GM23248 (cell line): ENCODE results near the gene LILRA5. TPM values are rescaled to one million over a fixed set of nuclear protein-coding genes. Genes with fewer than 3 reads are reported as not detected.
"Not testable (repeated sequence)": the region's sequence is repeated elsewhere in the genome, so short reads cannot be mapped to it uniquely, and the experiment has no call there.

Experiments
- DNase-seq: peaks from one replicate; pipeline ENCODE4 v3.0.0-alpha.2; 2015
- H2AFZ ChIP-seq: fragments of 200-600 bp; sonication (generic); 2 replicates; pipeline ENCODE4 v1.6.1; 2016; ENCODE audit warnings: antibody characterized with exemption
- H3F3A ChIP-seq: fragments of 200-600 bp; sonication (generic); 2 replicates; pipeline ENCODE4 v1.6.1; 2016; ENCODE audit warnings: mild to moderate bottlenecking, antibody characterized with exemption, mixed run types; ENCODE audit not compliant: insufficient read depth
- H3K27ac ChIP-seq: fragments of 200-600 bp; sonication (generic); 2 replicates; pipeline ENCODE4 v1.5.1; 2016; ENCODE audit warnings: mild to moderate bottlenecking
- H3K27me3 ChIP-seq: fragments of 200-600 bp; sonication (generic); replicated peaks from 2 replicates; pipeline ENCODE4 v1.6.1; 2016; ENCODE audit warnings: mild to moderate bottlenecking; ENCODE audit not compliant: insufficient read depth
- H3K36me3 ChIP-seq: fragments of 200-600 bp; sonication (generic); 2 replicates; pipeline ENCODE4 v1.6.1; 2016; ENCODE audit warnings: low read depth, mild to moderate bottlenecking
- H3K4me1 ChIP-seq: fragments of 200-600 bp; sonication (generic); 2 replicates; pipeline ENCODE4 v1.6.1; 2016; ENCODE audit warnings: mild to moderate bottlenecking; ENCODE audit not compliant: insufficient read depth
- H3K4me2 ChIP-seq: fragments of 200-600 bp; sonication (generic); one replicate; pipeline ENCODE4 v1.6.1; 2016; ENCODE audit warnings: mild to moderate bottlenecking; ENCODE audit not compliant: unreplicated experiment
- H3K4me3 ChIP-seq: fragments of 200-600 bp; sonication (generic); 2 replicates; pipeline ENCODE4 v1.5.1; 2016; ENCODE audit warnings: mild to moderate bottlenecking
- H3K79me2 ChIP-seq: fragments of 200-600 bp; sonication (generic); 2 replicates; pipeline ENCODE4 v1.6.1; 2016; ENCODE audit warnings: mild to moderate bottlenecking; ENCODE audit not compliant: insufficient read depth
- H3K9ac ChIP-seq: fragments of 200-600 bp; sonication (generic); 2 replicates; pipeline ENCODE4 v1.6.1; 2016; ENCODE audit warnings: mild to moderate bottlenecking
- H3K9me2 ChIP-seq: fragments of 200-600 bp; sonication (generic); 2 replicates; pipeline ENCODE4 v1.6.1; 2016; ENCODE audit warnings: mixed run types, mild to moderate bottlenecking, moderate library complexity; ENCODE audit not compliant: insufficient read depth
- H3K9me3 ChIP-seq: fragments of 200-600 bp; sonication (generic); one replicate; pipeline ENCODE4 v1.6.1; 2017; ENCODE audit warnings: low read depth
- H4K20me1 ChIP-seq: fragments of 200-600 bp; sonication (generic); 2 replicates; pipeline ENCODE4 v1.6.0; 2016; ENCODE audit not compliant: insufficient read depth
- EZH2 ChIP-seq: fragments of 200-600 bp; sonication (generic); IDR thresholded peaks from 2 replicates; pipeline ENCODE4 v1.6.1; 2018; ENCODE audit warnings: antibody characterized with exemption, mild to moderate bottlenecking; ENCODE audit not compliant: insufficient read depth, poor library complexity, severe bottlenecking
- EZH2phosphoT487 ChIP-seq: fragments of 200-600 bp; sonication (generic); IDR thresholded peaks from 2 replicates; pipeline ENCODE4 v1.6.1; 2018; ENCODE audit warnings: antibody characterized with exemption, moderate library complexity, mild to moderate bottlenecking, low read depth; ENCODE audit not compliant: insufficient read depth
- WGBS, 2 experiments: methylation state at CpG; one replicate each; pipeline ENCODE4 v1.1.6; 2015 to 2017; ENCODE audit warnings: low lambda C conversion rate in 2 of 2, low coverage in 1 of 2; ENCODE audit errors: missing lambda C conversion rate in 2 of 2; 5-methylcytosine and 5-hydroxymethylcytosine counted together
- in situ Hi-C: fragments of 300-500 bp; cut with MboI; formaldehyde crosslinking; loops from 2 replicates; pipeline ENCODE4 v1.15.0; 2020
- polyA plus RNA-seq: library from polyadenylated mRNA; unstranded; fragments of >200 nt; fragmentation: Nextera tagmentation; extraction: Ambion mirVana; gene quantifications from 2 replicates; pipeline ENCODE4 v1.2.1, GENCODE V29; 2016
- total RNA-seq: library from RNA; depleted of rRNA; stranded (reverse); fragments of >200 nt; shearing (Covaris generic); gene quantifications from 2 replicates; pipeline ENCODE4 v1.2.3, GENCODE V29; 2014

LILRA5 gene
- total and polyA plus RNA-seq, 2 experiments from 2014 or later = not detected

- no peak for TF ChIP-seq EZH2
- TF ChIP-seq EZH2phosphoT487 = no peak
- H3K36me3 ChIP-seq = no peaks in the 10 kb centered on the region
- no peaks in the 10 kb centered on the region for H3K9me3 ChIP-seq
- H4K20me1 ChIP-seq = no peaks in the 10 kb centered on the region
- H3K9me2 ChIP-seq = no peaks in the 10 kb centered on the region
- peak; percentile 37 for DNase-seq
- 5 to 7% methylated on average over 4 of the region's 4 CpGs for WGBS, 2 experiments
- H3K4me1 ChIP-seq = no peaks in the 10 kb centered on the region
- no peak overlapping the region for H3K4me2 ChIP-seq
- no peak overlapping the region for H3K9ac ChIP-seq
- H3K27me3 ChIP-seq = peaks cover 4% of the 10 kb centered on the region
- no peaks in the 10 kb centered on the region for H3K79me2 ChIP-seq
- in situ Hi-C loops = no loop called here
- no peak overlapping the region for H3K27ac ChIP-seq
- 0 out of 2 replicates have a peak, but pooled peaks cover 6% of the 10 kb centered on the region for H3F3A ChIP-seq
- H3K4me3 ChIP-seq = no peak overlapping the region
- H2AFZ ChIP-seq = no peak overlapping the region
Observed at GRCh38 chr19:54287456-54287855, 25.5 kb downstream of the LILRA5 start.

DNA sequence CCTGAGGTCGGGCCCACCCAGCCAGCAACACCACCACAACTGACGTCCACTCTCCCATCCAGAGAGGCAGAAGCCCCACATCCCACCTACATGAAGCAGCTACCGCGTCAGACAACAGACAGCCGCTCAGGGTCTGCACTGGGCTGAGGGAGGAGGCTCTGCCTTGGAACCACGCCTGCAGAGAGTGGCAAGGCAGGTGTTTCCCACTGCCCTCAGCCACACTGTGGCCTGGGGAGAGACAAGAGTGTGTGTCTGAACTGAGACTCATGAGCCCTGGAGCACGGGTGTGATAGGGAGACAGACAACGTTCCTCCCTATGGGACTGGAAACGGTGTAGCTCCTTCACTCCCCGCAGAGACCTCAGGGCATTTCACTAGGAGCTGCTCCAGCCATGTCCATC is 26.7 kb downstream of the LILRA5 start:
- H3K27ac ChIP-seq, H3K27me3 ChIP-seq, DNase-seq, H3K4me2 ChIP-seq, H3K79me2 ChIP-seq, H3K9ac ChIP-seq, H2AFZ ChIP-seq, H3K9me3 ChIP-seq, H3F3A ChIP-seq, in situ Hi-C loops, H3K4me1 ChIP-seq, H3K9me2 ChIP-seq, H3K4me3 ChIP-seq, H3K36me3 ChIP-seq, H4K20me1 ChIP-seq: not testable (repeated sequence)
- 18 to 40% methylated on average over 4 to 9 of the region's 10 CpGs for WGBS, 2 experiments

DNA sequence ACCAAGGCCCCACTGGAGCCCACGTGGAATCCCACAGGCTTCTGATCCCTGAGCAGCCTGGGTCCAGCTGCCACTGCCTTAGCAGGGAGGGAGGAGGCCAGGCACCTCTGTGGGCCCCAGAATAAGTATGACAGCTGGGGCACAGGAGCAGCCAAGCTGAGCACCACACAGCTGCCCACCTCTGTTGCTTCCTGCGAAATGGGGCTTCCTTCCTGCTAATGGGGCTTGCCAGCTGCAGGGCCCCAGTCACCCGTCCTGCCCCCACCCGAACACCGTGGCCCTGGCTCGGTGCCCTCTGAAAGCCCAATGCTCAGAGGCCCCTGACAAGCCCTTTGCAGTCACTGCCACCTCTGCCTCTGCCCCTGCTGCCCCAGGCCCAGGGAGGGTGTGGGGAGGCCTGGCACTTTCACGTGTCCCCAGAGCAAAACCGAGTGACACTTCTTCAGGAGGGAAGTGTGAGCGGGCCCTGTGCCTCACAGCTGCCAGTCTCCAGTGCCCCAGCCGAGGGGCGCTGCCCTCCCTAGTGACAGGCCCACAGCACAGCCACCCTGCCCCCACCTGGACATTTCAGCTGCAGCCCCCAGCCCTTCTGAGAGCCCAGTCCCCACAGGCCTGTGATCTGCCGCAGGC is 27.4 kb downstream of the LILRA5 start:
- H3K9me3 ChIP-seq, H4K20me1 ChIP-seq, H3K27me3 ChIP-seq, H3K36me3 ChIP-seq, H3K9me2 ChIP-seq, H3K27ac ChIP-seq, in situ Hi-C loops, H3K4me2 ChIP-seq, H2AFZ ChIP-seq, H3K4me1 ChIP-seq, H3K4me3 ChIP-seq, H3K79me2 ChIP-seq, H3K9ac ChIP-seq, DNase-seq, H3F3A ChIP-seq: not testable (repeated sequence)
- 37 to 38% methylated on average over 9 to 11 of the region's 12 CpGs for WGBS, 2 experiments

DNA sequence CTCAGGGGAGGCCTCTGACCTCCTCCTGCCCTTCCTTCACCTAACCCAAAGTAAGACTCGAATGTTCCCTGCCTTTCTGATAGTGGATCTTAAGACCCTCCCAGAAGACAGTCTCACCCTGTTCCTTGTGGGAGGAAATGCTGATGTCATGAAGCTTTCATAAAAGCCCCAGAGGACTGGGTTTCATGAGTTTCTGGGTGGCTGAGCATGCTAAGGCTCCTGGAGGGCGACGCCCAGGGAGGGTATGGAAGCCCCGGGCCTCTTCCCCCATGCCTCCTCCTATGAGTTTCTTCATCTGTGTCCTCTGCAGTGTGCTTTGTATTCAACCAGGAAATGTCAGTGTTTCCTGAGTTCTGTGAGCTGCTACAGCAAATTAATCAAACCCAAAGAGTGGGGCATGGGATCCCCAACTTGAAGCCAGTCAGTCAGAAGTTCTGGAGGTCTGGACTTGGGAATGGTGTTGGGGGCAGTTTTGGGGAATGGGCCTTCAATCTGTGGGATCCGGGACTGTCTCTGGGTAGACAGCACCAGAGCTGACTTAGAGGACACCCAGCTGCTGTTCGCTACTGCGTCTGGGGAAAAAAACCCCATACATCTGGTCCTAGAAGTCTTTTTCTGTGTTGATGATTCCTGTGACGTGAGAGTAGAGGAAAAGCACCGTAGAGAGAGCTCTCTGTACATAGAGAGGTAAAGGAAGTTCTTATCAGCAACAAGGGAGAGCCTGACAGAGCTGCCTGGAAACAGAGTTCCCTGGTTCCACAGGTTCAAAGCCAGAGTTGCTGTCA is 30.1 kb downstream of the LILRA5 start:
- H3K79me2 ChIP-seq = no peaks in the 10 kb centered on the region
- 0 out of 2 replicates have a peak, but pooled peaks cover 6% of the 10 kb centered on the region for H3F3A ChIP-seq
- no peaks in the 10 kb centered on the region for H3K9me3 ChIP-seq
- no peaks in the 10 kb centered on the region for H4K20me1 ChIP-seq
- 4 to 5% methylated on average over 9 of the region's 9 CpGs for WGBS, 2 experiments
- H3K9me2 ChIP-seq = no peaks in the 10 kb centered on the region
- H3K4me1 ChIP-seq = no peaks in the 10 kb centered on the region
- no peak overlapping the region for H3K27ac ChIP-seq
- H3K27me3 ChIP-seq = peaks cover 4% of the 10 kb centered on the region
- no peak overlapping the region for H3K4me2 ChIP-seq
- H3K36me3 ChIP-seq = no peaks in the 10 kb centered on the region
- no peak for TF ChIP-seq EZH2
- TF ChIP-seq EZH2phosphoT487 = no peak
- DNase-seq = no peak
- H2AFZ ChIP-seq = no peak overlapping the region
- H3K9ac ChIP-seq = no peak overlapping the region
- H3K4me3 ChIP-seq = no peak overlapping the region
- in situ Hi-C loops = no loop called here

- in situ Hi-C loops, H3K79me2 ChIP-seq, H3K27ac ChIP-seq, H3K9me3 ChIP-seq, DNase-seq, H3K9me2 ChIP-seq, H3K4me2 ChIP-seq, H3F3A ChIP-seq, H3K36me3 ChIP-seq, H3K9ac ChIP-seq, H2AFZ ChIP-seq, H3K4me3 ChIP-seq, H4K20me1 ChIP-seq, H3K27me3 ChIP-seq, H3K4me1 ChIP-seq: not testable (repeated sequence)
- WGBS, 2 experiments = 30 to 35% methylated on average over 5 of the region's 5 CpGs
Observed at GRCh38 chr19:54281729-54282075, 31.3 kb downstream of the LILRA5 start.
